K562 (cell line): ENCODE data around the gene OR9A4.

Experiments used
- ADNP ChIP-seq: fragments of 200-800 bp; sonication (Bioruptor generic); IDR thresholded peaks from 2 replicates; pipeline ENCODE4 v1.6.1; 2016; ENCODE audit warnings: missing genetic modification characterization, missing compliant biosample characterization
- HMG20A ChIP-seq: fragments of 450-650 bp; formaldehyde crosslinking; conservative IDR thresholded peaks from 2 replicates; pipeline ENCODE4 v1.4.0; 2020; ENCODE audit warnings: mild to moderate bottlenecking, mixed read lengths
- TF ChIP-seq, protein P1 (sequence below): fragments of 250-450 bp; sonication (Bioruptor Pico); IDR thresholded peaks from 2 replicates; pipeline ENCODE4 v1.8.0; 2022; ENCODE audit warnings: moderate library complexity, mild to moderate bottlenecking, inconsistent platforms

DNA sequence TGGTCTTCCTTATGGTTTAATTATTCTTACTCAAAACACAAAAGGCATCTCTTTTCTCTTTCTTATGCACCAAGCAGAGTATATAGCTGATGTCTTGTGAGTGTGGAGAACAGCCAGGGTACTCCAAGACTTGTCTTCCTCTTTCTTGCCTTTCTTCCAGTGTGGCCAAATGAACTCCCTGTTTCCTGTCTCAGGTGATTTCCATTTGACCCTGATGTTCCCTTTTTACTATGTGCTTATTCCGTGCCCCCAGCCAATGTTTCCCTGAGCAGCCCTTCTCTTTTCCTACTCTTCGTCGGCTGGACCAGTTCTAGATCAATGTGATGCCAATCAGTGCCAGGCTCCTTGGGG lies 12.6 kb downstream of the OR9A4 start:
- TF ChIP-seq ADNP = no peak
- TF ChIP-seq, protein P1, sequence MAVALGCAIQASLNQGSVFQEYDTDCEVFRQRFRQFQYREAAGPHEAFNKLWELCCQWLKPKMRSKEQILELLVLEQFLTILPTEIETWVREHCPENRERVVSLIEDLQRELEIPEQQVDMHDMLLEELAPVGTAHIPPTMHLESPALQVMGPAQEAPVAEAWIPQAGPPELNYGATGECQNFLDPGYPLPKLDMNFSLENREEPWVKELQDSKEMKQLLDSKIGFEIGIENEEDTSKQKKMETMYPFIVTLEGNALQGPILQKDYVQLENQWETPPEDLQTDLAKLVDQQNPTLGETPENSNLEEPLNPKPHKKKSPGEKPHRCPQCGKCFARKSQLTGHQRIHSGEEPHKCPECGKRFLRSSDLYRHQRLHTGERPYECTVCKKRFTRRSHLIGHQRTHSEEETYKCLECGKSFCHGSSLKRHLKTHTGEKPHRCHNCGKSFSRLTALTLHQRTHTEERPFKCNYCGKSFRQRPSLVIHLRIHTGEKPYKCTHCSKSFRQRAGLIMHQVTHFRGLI = no peak
- no peak for TF ChIP-seq HMG20A
